NB4 (cell line): ENCODE results near the gene MCRIP2.

Experiments used
- MYC ChIP-seq: IDR thresholded peaks from 2 replicates; pipeline ENCODE4 v1.6.1; 2011; ENCODE audit warnings: low read depth, low read length
- POLR2A ChIP-seq: IDR thresholded peaks from 2 replicates; pipeline ENCODE4 v1.6.1; 2011; ENCODE audit warnings: mild to moderate bottlenecking; ENCODE audit not compliant: insufficient read length; ENCODE audit errors: extremely low read depth
- TF ChIP-seq, protein P1 (sequence below): IDR thresholded peaks from one replicate; pipeline ENCODE4 v1.5.1; 2012; ENCODE audit warnings: low read depth, low read length
- TF ChIP-seq, protein P2 (sequence below): IDR thresholded peaks from 2 replicates; pipeline ENCODE4 v1.6.1; 2011; ENCODE audit warnings: low read depth, low read length

DNA sequence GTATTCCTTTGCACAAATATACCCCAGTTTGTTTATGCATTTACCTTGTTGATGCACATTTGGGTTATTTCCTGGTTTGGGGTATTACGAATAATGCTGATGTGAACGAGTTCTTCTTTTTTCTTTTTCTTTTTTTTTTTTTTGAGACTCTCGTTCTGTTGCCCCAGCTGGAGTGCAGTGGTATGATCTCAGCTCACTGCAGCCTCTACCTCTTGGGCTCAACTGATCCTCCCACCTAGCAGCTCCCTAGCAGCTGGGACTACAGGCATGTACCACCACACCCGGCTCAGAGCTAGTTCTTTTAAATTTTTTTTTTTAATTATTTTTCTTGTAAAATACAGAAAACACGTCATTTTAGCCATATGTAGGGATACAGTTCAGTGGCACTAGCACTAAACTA is 37.7 kb upstream of the MCRIP2 start:
- TF ChIP-seq, protein P1, sequence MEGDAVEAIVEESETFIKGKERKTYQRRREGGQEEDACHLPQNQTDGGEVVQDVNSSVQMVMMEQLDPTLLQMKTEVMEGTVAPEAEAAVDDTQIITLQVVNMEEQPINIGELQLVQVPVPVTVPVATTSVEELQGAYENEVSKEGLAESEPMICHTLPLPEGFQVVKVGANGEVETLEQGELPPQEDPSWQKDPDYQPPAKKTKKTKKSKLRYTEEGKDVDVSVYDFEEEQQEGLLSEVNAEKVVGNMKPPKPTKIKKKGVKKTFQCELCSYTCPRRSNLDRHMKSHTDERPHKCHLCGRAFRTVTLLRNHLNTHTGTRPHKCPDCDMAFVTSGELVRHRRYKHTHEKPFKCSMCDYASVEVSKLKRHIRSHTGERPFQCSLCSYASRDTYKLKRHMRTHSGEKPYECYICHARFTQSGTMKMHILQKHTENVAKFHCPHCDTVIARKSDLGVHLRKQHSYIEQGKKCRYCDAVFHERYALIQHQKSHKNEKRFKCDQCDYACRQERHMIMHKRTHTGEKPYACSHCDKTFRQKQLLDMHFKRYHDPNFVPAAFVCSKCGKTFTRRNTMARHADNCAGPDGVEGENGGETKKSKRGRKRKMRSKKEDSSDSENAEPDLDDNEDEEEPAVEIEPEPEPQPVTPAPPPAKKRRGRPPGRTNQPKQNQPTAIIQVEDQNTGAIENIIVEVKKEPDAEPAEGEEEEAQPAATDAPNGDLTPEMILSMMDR = no peak
- no peak for TF ChIP-seq POLR2A
- TF ChIP-seq MYC = no peak
- TF ChIP-seq, protein P2, sequence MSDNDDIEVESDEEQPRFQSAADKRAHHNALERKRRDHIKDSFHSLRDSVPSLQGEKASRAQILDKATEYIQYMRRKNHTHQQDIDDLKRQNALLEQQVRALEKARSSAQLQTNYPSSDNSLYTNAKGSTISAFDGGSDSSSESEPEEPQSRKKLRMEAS = no peak
